ENCODE data around the gene LYRM2.
"Not testable (repeated sequence)": the region's sequence is repeated elsewhere in the genome, so short reads cannot be mapped to it uniquely, and the experiment has no call there.

The LYRM2 gene

GRCh38 chr6:89644864-89645263 lies 6.3 kb upstream of the LYRM2 start:
- no peak for DNase-seq (ENCODE audit: low spot score)

DNA sequence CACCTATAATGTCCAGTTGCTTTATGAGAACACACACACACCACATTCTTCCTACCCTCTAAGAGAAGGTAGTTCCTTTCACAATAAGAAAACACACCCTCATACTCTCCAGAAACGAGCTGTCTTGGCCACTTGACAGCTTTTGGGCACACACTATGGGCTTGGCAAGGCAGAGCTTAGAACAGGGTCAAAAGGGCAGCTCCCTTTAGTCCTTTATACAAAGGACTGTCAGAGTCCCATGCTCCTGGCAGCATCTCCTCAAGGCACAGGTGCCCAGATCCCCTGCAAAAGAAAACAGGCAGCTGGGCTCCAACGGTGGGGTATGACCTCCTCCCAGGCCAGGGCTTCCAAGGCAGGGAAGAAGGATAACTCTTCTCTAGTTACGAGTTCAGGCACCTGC lies 4.9 kb upstream of the LYRM2 start:
- no peak for DNase-seq (ENCODE audit: low spot score)

DNA sequence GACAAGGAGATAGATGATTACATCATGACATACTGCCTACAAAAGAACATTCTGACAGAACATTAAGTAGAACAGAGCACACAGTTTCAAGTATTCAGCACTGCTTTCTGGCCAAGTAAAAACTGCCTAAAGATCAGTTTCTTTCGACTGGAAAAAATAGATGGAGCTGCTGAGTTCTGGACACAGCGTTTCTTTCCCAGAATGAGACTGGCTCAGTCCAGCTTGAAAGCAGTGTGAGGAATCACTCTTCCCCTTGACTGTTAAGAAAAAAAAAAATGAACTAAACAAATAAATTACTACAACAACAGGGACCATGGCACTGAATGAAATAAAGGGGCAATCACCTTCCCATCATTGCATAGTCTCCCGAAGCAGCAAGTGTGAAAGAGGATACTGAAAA lies 4.4 kb upstream of the LYRM2 start:
- no peak for DNase-seq (ENCODE audit: low spot score)

DNA sequence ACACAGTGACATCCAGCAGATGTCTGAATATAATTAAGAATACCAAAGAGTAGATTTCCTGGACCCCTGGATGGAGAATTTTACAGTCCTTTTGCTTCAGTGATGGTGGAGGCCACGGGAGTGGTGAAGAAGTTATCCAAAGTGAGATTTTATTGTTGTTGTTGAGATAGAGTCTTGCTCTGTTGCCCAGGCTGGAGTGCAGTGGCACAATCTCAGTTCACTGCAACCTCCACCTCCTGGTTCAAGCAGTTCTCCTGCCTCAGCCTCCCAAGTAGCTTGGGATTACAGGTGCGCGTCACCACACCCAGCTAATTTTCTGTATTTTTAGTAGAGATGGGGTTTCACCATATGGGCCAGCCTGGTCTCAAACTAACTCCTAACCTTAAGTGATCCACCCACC lies 3.0 kb upstream of the LYRM2 start:
- DNase-seq (ENCODE audit: low spot score), result not testable (repeated sequence)

GRCh38 chr6:89640804-89641203 lies 2.3 kb upstream of the LYRM2 start:
- DNase-seq (ENCODE audit: low spot score), result no peak

DNA sequence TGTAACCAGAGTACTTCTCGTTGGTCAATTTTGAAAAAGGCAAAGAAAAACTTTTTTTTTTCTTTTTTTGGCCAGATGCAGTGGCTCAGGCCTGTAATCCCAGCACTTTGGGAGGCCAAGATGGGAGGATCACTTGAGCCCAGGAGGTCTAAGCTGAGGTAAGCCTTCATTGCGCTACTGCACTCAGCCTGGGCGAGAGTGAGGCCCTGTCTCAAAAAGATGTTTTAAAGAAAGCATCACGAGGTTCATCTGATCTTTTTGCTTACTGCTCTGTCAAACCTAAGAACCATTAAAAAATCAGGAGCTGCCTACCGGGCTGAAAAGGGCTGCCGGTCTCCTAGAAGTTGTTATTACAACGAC lies 607 bp downstream of the LYRM2 start:
- no peak for DNase-seq (ENCODE audit: low spot score)

- not testable (repeated sequence) for DNase-seq (ENCODE audit: low spot score)
These were observed 2.1 kb downstream of the LYRM2 start for GRCh38 chr6:89636412-89636811.

DNA sequence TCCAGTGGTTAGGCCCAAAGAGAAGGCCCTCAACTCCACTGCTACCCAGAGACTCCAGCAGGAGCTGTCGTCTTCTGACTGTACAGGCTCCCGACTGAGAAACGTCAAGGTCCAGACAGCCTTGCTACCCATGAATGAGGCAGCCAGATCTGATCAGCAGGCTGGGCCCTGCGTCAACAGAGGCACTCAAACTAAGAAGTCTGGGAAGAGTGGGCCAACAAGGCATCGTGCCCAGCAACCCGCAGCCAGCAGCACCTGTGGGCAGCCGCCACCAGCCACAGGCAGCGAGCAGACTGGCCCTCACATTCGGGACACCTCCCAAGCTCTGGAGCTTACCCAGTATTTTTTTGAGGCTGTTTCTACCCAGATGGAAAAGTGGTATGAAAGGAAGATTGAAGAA lies 8.1 kb downstream of the LYRM2 start:
- DNase-seq (ENCODE audit: low spot score), result no peak

- no peak for DNase-seq (ENCODE audit: low spot score)
These were observed 14.8 kb downstream of the LYRM2 start for GRCh38 chr6:89623749-89624148.

GRCh38 chr6:89619567-89619966 lies 19.0 kb downstream of the LYRM2 start:
- no peak for DNase-seq (ENCODE audit: low spot score)

- no peak for DNase-seq (ENCODE audit: low spot score)
These were observed 20.5 kb downstream of the LYRM2 start for GRCh38 chr6:89618026-89618425.

DNA sequence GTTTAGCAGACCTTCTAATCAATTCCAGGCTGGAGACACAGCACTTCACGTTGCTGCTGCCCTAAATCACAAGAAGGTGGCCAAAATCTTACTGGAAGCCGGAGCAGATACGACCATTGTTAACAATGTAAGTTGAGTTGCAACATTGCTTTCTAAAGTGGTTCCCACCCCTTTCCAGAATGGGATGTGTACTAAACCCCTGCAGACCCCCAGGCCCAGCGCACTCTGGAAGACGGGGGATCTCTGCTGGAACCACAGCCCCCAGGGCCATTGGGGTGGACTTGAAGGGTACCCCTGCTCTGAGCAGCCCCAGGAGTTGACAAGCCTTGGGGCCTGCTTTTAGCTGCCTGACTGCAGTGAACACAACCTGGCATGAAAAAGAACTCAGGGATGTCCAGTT lies 22.0 kb downstream of the LYRM2 start:
- no peak for DNase-seq (ENCODE audit: low spot score)

DNA sequence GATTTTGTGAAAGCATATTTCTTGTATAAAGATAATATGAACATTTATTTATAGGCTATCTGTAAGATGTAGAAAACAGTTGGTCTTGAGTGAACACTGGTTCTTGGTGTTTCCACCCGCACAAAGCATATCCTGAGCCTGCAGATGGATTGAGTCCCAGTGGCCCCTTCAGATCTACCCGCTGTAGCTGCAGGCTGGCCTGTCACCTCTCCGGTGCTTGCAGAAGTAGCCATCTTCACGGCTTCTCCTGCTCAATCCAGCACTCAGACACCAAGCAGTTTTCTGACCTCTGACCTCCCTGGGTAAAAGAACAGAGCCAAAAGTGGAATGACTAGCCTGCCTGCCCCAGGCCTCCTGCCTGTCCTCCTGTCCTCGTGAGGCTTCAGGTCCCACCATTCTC lies 22.7 kb downstream of the LYRM2 start:
- no peak for DNase-seq (ENCODE audit: low spot score)

DNA sequence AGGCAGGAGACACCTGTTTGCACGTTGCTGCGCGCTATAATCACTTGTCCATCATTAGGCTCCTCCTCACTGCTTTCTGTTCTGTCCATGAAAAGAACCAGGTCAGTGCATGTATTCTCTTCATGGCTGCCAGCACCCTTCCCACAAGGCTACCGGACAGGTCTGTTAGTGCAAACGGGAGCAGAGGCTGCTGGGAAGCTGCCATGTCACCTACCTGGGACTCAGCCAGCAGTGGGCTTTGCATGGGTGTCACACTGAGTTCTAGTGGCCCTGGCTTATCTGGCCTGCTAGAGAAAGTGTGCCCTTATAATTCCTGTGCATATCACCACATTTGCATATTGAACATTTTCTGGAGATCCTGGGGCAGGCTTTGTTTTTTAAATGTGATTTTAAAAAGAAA lies 24.8 kb downstream of the LYRM2 start:
- no peak for DNase-seq (ENCODE audit: low spot score)

DNA sequence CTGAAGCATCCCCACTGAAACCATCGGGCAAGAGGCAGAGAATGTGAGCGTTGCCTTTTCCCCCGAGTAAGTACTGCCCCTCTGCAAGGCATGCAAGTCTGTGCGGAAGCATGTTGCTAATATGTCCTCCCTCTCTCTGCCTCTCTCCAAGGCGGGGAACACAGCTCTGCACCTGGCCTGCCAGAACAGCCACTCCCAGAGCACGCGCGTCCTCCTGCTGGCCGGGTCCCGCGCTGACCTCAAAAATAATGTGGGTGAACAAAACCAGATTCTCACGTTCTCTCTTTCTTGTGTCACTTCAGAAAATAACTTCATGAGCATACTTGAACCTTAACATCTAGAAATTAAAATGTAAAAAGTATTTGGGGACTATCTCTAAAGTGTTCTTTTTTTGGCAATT lies 26.4 kb downstream of the LYRM2 start:
- DNase-seq (ENCODE audit: low spot score), result peak; percentile 5

GRCh38 chr6:89611666-89612065 lies 26.9 kb downstream of the LYRM2 start:
- DNase-seq (ENCODE audit: low spot score), result no peak

DNA sequence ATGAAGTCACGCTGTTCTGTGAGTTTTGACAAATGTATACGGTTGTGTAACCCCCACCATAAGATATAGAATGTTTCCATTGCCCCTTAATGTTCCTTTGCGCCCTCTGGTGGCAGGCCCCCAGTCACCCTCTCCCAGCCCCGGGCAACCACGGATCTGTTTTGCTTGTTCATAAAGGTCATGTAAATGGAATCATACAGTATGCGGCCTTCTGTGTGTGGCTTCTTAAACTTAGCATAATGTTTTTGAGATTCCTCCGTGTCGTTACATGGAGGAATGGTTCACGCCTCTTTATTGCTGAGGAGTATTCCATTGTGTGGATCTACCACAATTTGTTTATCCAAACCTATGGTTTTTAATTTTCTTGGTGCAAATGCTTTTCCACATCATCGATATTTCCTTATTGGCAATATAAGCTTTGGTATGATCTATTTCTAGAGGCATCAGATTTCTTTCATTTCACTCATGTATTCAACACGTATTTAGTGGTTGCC lies 28.4 kb downstream of the LYRM2 start:
- peak; percentile 33 for DNase-seq (ENCODE audit: low spot score)

GRCh38 chr6:89605861-89606260 lies 32.7 kb downstream of the LYRM2 start:
- no peak for DNase-seq (ENCODE audit: low spot score)

DNA sequence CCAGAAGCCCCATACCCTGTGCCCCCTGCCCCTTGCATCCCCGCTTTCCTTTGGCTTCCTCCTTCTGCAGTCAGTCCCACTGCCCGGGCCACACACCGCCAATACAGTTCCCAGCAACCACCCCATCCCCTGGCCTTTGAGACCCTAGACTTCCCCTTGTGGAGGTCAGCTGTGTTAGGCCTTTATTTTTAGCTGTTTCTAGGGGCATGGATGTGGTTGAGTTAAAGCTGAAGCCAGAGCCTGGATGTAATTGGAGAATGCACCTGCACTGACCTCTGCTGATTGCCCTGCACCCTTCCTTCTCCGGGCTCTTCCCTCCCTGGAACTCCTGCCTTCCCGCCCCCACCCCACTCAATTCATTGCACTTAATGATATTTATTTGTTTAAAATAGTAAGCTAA lies 33.9 kb downstream of the LYRM2 start:
- no peak for DNase-seq (ENCODE audit: low spot score)

DNA sequence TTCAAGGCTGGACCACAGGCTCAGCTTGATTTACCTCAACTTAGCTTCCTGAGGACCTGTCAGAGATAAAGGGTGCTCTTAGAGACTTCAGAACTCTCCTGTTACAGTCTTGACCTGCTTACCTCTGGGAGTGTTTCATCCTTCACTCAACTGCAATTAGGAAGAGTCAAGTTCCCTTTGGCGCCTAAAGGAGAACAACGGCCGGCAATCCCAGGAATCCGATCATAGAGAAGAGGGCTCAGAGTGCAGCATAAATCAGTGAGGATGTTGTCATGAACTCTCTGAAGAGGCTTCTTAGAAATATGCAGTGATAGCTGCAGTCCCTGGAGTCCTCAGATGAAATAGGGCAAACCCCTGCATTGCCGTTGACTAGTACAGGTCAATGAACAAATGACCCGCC lies 36.4 kb downstream of the LYRM2 start:
- no peak for DNase-seq (ENCODE audit: low spot score)

DNA sequence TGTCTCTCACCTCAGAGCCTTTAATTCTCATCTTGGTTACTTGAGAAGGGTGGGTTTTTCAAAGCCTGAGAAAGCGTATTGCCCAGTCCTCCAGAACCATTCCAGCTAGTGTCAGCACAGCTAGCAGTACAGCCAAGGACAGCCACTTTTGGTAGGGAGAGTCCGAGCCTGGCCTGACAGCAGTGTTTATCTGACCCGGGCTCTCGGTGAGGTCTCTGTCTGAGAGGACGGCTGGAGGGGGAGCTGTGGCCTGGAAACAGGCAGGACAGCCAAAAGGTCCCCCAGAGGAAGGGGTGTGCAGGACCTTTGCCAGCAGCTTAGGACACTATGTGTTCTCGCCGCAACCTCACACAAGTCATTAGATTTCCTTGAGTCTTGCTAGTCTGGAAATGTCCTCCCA lies 38.8 kb downstream of the LYRM2 start:
- no peak for DNase-seq (ENCODE audit: low spot score)

DNA sequence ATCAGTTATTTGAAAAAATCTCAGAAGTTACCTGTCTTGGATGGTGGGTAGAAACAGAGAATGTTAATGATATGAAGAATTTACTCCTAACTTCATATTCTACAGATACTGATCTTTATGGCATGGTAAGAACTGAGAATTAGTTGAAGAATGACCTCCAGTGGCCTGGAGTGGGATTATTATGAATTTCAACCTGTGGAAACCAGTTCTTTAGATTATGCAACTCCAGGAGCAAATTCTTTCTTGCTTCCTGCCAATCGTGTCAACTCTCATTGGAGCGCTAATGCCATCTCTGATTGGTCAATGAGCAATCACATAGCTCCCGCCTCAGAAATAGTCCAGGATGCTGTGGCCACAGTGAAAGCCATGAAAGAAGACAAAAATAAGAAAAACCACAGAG lies 40.6 kb downstream of the LYRM2 start:
- peak; percentile 42 for DNase-seq (ENCODE audit: low spot score)

GRCh38 chr6:89597372-89597771 lies 41.2 kb downstream of the LYRM2 start:
- DNase-seq (ENCODE audit: low spot score), result no peak

- no peak for DNase-seq (ENCODE audit: low spot score)
These were observed 42.1 kb downstream of the LYRM2 start for GRCh38 chr6:89596484-89596883.

DNA sequence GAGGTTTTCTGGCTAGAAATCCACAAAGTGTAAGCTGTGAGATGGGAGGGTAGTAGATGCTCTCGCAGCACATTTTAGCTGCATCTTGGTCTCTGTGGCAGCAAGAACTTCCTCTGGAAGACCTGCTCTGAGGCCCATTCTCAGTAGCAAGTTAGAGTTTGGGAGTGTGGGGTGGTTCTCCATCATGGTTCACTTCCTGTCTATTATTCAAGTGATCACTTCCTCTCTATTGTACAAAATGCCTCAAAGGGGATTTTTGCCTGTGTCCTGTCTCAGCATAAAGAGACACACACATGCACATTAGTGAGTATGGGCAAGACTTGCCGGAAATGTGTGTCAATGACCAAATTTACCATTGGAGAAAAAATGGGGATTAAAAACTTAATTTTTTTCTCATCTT lies 42.5 kb downstream of the LYRM2 start:
- no peak for DNase-seq (ENCODE audit: low spot score)
